Gastroesophageal sphincter (tissue), 3 donors: ENCODE measurements around the gene RANGAP1.

Experiments used
- EP300 ChIP-seq: sonication (generic); formaldehyde crosslinking; IDR thresholded peaks from one replicate; pipeline ENCODE4 v1.6.1; 2017; ENCODE audit warnings: antibody characterized with exemption, mild to moderate bottlenecking
- POLR2A ChIP-seq, 2 donors: fragments of 450-650 bp; IDR thresholded peaks; one replicate each; pipeline ENCODE4 v1.6.1; 2017; ENCODE audit warnings: antibody characterized with exemption in 2 of 2, mild to moderate bottlenecking in 2 of 2, moderate library complexity in 1 of 2
- POLR2AphosphoS5 ChIP-seq: sonication (generic); formaldehyde crosslinking; IDR thresholded peaks from one replicate; pipeline ENCODE4 v1.6.1; 2017; ENCODE audit warnings: antibody characterized with exemption
- TF ChIP-seq, protein P1 (sequence below), 4 experiments: fragments of 200-600 bp in 2 of 4; fragments of 450-650 bp in 2 of 4; sonication (generic) in 1 of 4; IDR thresholded peaks; one replicate each; pipeline ENCODE4 v1.5.1; 2017 to 2019; ENCODE audit warnings: antibody characterized with exemption in 4 of 4, mild to moderate bottlenecking in 2 of 4, moderate library complexity in 2 of 4

DNA sequence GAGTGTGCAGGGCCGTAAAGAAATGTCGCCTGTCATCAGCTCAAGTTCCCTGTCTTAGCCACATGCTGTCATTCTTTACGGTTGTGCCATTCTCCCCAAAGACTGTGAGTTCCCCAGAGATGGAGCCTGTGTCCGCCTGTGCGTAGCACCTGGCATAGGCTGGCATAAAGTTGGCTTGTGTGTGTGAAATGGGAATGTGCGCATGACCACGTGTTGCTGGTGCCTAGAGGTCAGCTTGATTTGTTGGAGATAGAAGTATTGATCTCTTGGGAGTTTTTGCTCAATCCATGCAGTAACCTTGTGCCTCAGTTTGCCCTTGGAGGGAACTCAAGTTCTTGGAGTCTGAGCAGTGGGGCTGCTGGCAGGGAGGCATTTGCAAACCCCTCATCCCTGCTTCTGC is 54.6 kb downstream of the RANGAP1 start:
- TF ChIP-seq EP300 (no peak), POLR2AphosphoS5 (no peak), POLR2A (IDR thresholded peaks at IDR 0.05) (no peak)
- TF ChIP-seq, protein P1, sequence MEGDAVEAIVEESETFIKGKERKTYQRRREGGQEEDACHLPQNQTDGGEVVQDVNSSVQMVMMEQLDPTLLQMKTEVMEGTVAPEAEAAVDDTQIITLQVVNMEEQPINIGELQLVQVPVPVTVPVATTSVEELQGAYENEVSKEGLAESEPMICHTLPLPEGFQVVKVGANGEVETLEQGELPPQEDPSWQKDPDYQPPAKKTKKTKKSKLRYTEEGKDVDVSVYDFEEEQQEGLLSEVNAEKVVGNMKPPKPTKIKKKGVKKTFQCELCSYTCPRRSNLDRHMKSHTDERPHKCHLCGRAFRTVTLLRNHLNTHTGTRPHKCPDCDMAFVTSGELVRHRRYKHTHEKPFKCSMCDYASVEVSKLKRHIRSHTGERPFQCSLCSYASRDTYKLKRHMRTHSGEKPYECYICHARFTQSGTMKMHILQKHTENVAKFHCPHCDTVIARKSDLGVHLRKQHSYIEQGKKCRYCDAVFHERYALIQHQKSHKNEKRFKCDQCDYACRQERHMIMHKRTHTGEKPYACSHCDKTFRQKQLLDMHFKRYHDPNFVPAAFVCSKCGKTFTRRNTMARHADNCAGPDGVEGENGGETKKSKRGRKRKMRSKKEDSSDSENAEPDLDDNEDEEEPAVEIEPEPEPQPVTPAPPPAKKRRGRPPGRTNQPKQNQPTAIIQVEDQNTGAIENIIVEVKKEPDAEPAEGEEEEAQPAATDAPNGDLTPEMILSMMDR (IDR thresholded peaks at IDR 0.05) = no peak
